RWPE2 (cell line): ENCODE measurements around the gene MACROD2.

Experiments used
- ATAC-seq: fragments of 200-7000 bp; cut with Tn5 transposase; 3 replicates; pipeline ENCODE4 v1.9.1; 2021; ENCODE audit warnings: low read depth
- DNase-seq: peaks from one replicate; pipeline ENCODE4 v3.0.0-alpha.2; 2020; ENCODE audit warnings: low spot score
- H3K27ac ChIP-seq: fragments of 450-650 bp; 2 replicates; pipeline ENCODE4 v1.5.1; 2017; ENCODE audit warnings: mild to moderate bottlenecking; ENCODE audit not compliant: poor library complexity, severe bottlenecking
- H3K27me3 ChIP-seq: fragments of 250-450 bp; sonication (Bioruptor Pico); 2 replicates; pipeline ENCODE4 v1.5.1; 2021; ENCODE audit warnings: mild to moderate bottlenecking, moderate library complexity; ENCODE audit not compliant: insufficient read depth, poor library complexity, severe bottlenecking
- H3K36me3 ChIP-seq: fragments of 250-450 bp; sonication (Bioruptor Pico); 2 replicates; pipeline ENCODE4 v1.5.1; 2020; ENCODE audit warnings: low read depth, mild to moderate bottlenecking, moderate library complexity
- H3K4me1 ChIP-seq: fragments of 250-450 bp; sonication (Bioruptor Pico); 2 replicates; pipeline ENCODE4 v1.5.1; 2021; ENCODE audit warnings: mild to moderate bottlenecking, moderate library complexity; ENCODE audit not compliant: insufficient read depth, poor library complexity, severe bottlenecking
- H3K4me3 ChIP-seq: fragments of 250-450 bp; sonication (Bioruptor Pico); 2 replicates; pipeline ENCODE4 v1.5.1; 2021; ENCODE audit warnings: mild to moderate bottlenecking, moderate library complexity; ENCODE audit not compliant: severe bottlenecking
- H3K9me3 ChIP-seq: fragments of 250-450 bp; sonication (Bioruptor Pico); 2 replicates; pipeline ENCODE4 v1.5.1; 2021; ENCODE audit warnings: mild to moderate bottlenecking, moderate library complexity; ENCODE audit not compliant: severe bottlenecking
- CTCF ChIP-seq: fragments of 450-650 bp; IDR thresholded peaks from one replicate; pipeline ENCODE4 v1.5.1; 2017; ENCODE audit warnings: mild to moderate bottlenecking, moderate library complexity; ENCODE audit not compliant: poor library complexity, severe bottlenecking

MACROD2 gene

DNA sequence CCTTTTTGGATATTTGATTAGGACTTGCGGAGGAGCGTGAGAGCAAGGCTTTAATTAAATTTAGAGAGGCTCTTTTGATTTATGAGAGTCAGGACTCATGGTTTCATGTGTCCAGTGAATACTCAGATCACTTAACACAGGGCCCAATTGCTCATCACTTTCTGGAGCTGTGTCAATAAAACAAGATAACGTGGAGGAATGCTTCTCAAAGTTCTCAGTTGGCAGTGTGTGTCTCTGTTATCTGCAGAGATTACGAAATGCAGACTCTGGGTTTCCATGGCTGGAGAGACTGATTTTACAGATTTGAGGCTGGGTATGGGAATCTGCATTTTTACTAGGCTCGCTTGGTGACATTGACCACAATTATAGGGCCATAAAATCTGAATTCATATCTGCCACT is 677.8 kb downstream of the MACROD2 start:
- no peaks in the 10 kb centered on the region for H3K27me3 ChIP-seq
- no peak overlapping the region for H3K4me3 ChIP-seq
- no peaks in the 10 kb centered on the region for H3K36me3 ChIP-seq
- no peaks in the 10 kb centered on the region for H3K4me1 ChIP-seq
- DNase-seq (no peak), ATAC-seq (no peak)
- H3K9me3 ChIP-seq: no peaks in the 10 kb centered on the region
- TF ChIP-seq CTCF: no peak
- no peak overlapping the region for H3K27ac ChIP-seq

DNA sequence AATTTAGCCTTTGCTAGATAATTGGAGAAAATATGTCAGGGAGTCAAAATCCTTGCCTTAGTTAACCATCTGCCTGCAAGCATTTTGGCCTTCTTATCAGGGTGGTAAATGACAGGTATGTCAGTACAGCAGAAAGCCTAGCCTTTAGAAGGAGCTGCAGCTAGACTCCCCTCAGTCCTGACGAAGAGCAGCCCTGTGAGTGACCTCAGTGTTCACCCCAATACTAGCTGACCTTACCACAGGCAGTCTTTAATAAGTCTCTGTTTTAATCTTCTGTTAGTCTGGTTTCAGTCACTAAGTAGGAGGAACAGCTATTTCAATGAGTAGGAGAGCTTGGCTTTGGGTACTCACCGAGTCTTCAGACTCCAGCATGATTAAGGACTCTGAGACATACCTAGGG is 682.1 kb downstream of the MACROD2 start:
- DNase-seq (no peak), ATAC-seq (no peak)
- no peaks in the 10 kb centered on the region for H3K4me1 ChIP-seq
- no peaks in the 10 kb centered on the region for H3K36me3 ChIP-seq
- no peak for TF ChIP-seq CTCF
- no peak overlapping the region for H3K27ac ChIP-seq
- H3K27me3 ChIP-seq: no peaks in the 10 kb centered on the region
- H3K4me3 ChIP-seq: no peak overlapping the region
- no peaks in the 10 kb centered on the region for H3K9me3 ChIP-seq

DNA sequence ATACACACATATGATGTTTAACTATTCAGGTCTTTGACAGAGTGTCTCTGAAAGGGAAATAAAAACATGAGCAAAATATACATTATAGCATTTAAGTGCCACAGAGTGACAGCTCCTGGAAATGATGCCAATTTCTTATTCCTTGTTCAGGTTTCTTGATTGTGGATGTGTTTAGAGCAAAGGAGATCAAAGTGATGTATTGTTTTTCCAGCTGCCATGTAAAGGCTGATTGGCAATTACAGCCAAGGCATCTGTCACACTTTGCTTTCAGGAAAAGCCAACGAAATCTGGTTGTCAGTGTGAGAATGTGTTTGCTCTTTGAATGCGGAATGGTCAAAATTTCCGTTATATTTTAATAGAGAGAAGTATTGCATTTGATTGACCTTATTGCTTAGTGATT is 689.9 kb downstream of the MACROD2 start:
- H3K27me3 ChIP-seq: no peaks in the 10 kb centered on the region
- peaks cover 3% of the 10 kb centered on the region for H3K4me1 ChIP-seq
- H3K27ac ChIP-seq: no peak overlapping the region
- H3K36me3 ChIP-seq: no peaks in the 10 kb centered on the region
- H3K4me3 ChIP-seq: no peak overlapping the region
- H3K9me3 ChIP-seq: no peaks in the 10 kb centered on the region
- DNase-seq: no peak
- ATAC-seq: no peak
- TF ChIP-seq CTCF: no peak

- Histone ChIP-seq H3K36me3 (no peaks in the 10 kb centered on the region), H3K27me3 (no peaks in the 10 kb centered on the region), H3K9me3 (no peaks in the 10 kb centered on the region), H3K4me3 (no peak overlapping the region), H3K27ac (no peak overlapping the region), H3K4me1 (peaks cover 3% of the 10 kb centered on the region)
- no peak for DNase-seq
- TF ChIP-seq CTCF: no peak
- ATAC-seq: peak; percentile 74; the same call in 2 of the 3 replicates
Measured at GRCh38 chr20:14687313-14687712, 692.0 kb downstream of the MACROD2 start.

GRCh38 chr20:14688005-14688404 is 692.7 kb downstream of the MACROD2 start:
- H3K9me3 ChIP-seq: no peaks in the 10 kb centered on the region
- H3K4me1 ChIP-seq: peaks cover 3% of the 10 kb centered on the region
- H3K27me3 ChIP-seq: no peaks in the 10 kb centered on the region
- no peak overlapping the region for H3K4me3 ChIP-seq
- H3K36me3 ChIP-seq: no peaks in the 10 kb centered on the region
- no peak for DNase-seq
- ATAC-seq: no peak
- TF ChIP-seq CTCF: no peak
- H3K27ac ChIP-seq: no peak overlapping the region
